GM10847 (cell line): Measurements from ENCODE around the gene MLN.

ENCODE experiments used
- POLR2A ChIP-seq: IDR thresholded peaks from 2 replicates; pipeline ENCODE4 v1.6.1; 2011; ENCODE audit not compliant: insufficient read length; ENCODE audit errors: extremely low read depth

The MLN gene

GRCh38 chr6:33746651-33747100 is 57.1 kb downstream of the MLN start, which contains the start of gene IP6K3:
Gene IP6K3 (minus strand): TSS chr6:33746905. CDS start chr6:33735476, 11,429 bp downstream.
- TF ChIP-seq POLR2A: no peak

DNA sequence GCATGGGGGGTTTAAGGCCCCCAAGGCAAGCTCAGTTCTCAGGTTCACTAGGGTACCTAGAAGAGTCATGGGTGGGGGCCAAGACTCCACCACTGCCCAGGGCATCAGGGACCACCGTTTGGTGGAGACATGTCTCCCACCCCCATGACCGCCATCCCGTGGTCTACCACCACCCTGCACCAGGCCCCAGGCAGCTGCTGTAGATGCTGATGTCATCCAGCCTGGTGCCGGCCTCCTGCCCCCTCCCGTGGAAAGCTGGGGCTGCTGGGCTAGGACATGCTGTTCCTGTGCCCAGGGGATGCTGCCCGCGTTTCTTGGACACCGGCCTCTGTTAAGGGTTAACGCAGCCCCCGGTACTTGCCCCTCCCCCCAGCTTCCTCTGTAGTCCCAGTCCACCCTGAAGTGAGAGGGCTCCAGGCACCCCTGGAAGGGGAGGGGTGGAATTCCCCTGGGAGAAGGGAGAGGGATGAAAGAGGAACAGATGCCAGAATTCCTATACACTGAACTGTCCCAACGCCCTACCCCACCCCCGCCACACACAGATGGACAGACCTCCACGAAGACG is 57.7 kb downstream of the MLN start:
- no peak for TF ChIP-seq POLR2A

DNA sequence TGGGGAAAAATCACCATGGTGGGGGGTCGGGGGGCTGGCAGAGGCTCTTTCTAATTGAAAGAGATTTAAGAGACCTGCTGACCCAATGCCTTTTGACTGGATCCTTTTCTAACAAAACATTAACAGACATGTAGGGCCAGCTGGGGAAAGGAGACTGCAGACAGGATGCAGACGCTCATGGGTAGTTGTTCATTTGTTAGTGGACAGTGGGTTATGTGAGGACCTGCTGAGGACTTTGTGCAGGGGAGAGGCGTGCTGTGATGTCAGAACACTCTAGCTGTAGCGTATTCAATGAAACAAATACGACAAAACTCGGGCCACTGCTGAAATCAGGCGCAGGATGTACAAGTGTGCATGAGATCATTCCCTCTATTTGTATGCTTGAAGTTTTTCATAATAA is 58.3 kb downstream of the MLN start:
- no peak for TF ChIP-seq POLR2A

GRCh38 chr6:33744895-33745546 is 58.8 kb downstream of the MLN start:
- TF ChIP-seq POLR2A: no peak
